A549 (cell line): Measurements from ENCODE around the gene USF1. TPM values are rescaled to one million over a fixed set of nuclear protein-coding genes. Genes with fewer than 3 reads are reported as not detected.
"Not testable (repeated sequence)": the region's sequence is repeated elsewhere in the genome, so short reads cannot be mapped to it uniquely, and the experiment has no call there.

Experiments used
- ATAC-seq, 2 experiments: fragments of 200-7000 bp in 1 of 2; fragments of >200 bp in 1 of 2; cut with Nextera tagmentation in 1 of 2; cut with Tn5 transposase in 1 of 2; 3 replicates each; pipeline versions ENCODE4 v1.8.0 to v1.9.1; 2018 to 2020; ENCODE audit warnings: mild to moderate bottlenecking in 1 of 2, moderate library complexity in 1 of 2
- CTCF ChIA-PET: fragments of 300-600 bp; sonication (Branson Sonifier 250); formaldehyde crosslinking; extraction: SDS; loops from one replicate; lab custom pipeline; 2021; ENCODE audit warnings: antibody characterized with exemption, inconsistent platforms; lab: Yijun Ruan, JAX
- POLR2A ChIA-PET: fragments of 350-600 bp; formaldehyde crosslinking; extraction: SDS; loops from one replicate; lab custom pipeline; 2021; ENCODE audit warnings: antibody characterized with exemption, inconsistent platforms; lab: Yijun Ruan, JAX
- DNase-seq, 2 experiments: peaks; one replicate each; pipeline versions ENCODE4 v3.0.0 to v3.0.0-alpha.2; 2011 to 2016; ENCODE audit warnings: low read depth in 1 of 2, low spot score in 1 of 2
- FAIRE-seq: peaks from 2 replicates; lab custom pipeline; 2011; peaks lifted over from hg19 to GRCh38; lab: Jason Lieb, UNC
- H3K27ac ChIP-seq, 2 experiments: fragments of >200 bp; sonication (Bioruptor Twin); formaldehyde crosslinking; 3 replicates each; pipeline ENCODE4 v1.5.1; 2016 to 2017
- H3K4me1 ChIP-seq: fragments of >200 bp; sonication (Bioruptor Twin); formaldehyde crosslinking; 3 replicates; pipeline ENCODE4 v1.6.1; 2016
- H3K4me2 ChIP-seq: fragments of >200 bp; sonication (Bioruptor Twin); formaldehyde crosslinking; 3 replicates; pipeline ENCODE4 v1.6.1; 2016
- H3K4me3 ChIP-seq: fragments of >200 bp; sonication (Bioruptor Twin); formaldehyde crosslinking; 3 replicates; pipeline ENCODE4 v1.5.1; 2016
- H3K9me3 ChIP-seq: fragments of >200 bp; sonication (Bioruptor Twin); formaldehyde crosslinking; 3 replicates; pipeline ENCODE4 v1.6.1; 2016
- CBX2 ChIP-seq: fragments of 200-600 bp; sonication (generic); IDR thresholded peaks from 2 replicates; pipeline ENCODE4 v1.6.1; 2016; ENCODE audit warnings: low read depth, mild to moderate bottlenecking, borderline replicate concordance
- CBX8 ChIP-seq: fragments of 200-600 bp; sonication (generic); IDR thresholded peaks from 2 replicates; pipeline ENCODE4 v1.6.1; 2016
- CEBPB ChIP-seq, 2 experiments: fragments of >200 bp in 1 of 2; sonication (Bioruptor Twin) in 1 of 2; formaldehyde crosslinking in 1 of 2; IDR thresholded peaks; 2 replicates each; pipeline ENCODE4 v1.6.1; 2012 to 2016
- CHD2 ChIP-seq: fragments of 150-350 bp; IDR thresholded peaks from 2 replicates; pipeline ENCODE4 v1.6.1; 2014; ENCODE audit warnings: low read length; ENCODE audit not compliant: partially characterized antibody
- ESRRA ChIP-seq: fragments of 150-350 bp; IDR thresholded peaks from 2 replicates; pipeline ENCODE4 v1.6.1; 2014; ENCODE audit warnings: mild to moderate bottlenecking, low read length, borderline replicate concordance
- FOSL2 ChIP-seq, 2 experiments: fragments of 450-650 bp in 1 of 2; fragments of >200 bp in 1 of 2; sonication (Bioruptor Twin) in 1 of 2; formaldehyde crosslinking; IDR thresholded peaks; 2 replicates each; pipeline versions ENCODE4 v1.5.0 to v1.6.1; 2016 to 2020; ENCODE audit warnings: mild to moderate bottlenecking in 1 of 2, moderate library complexity in 1 of 2
- GATA3 ChIP-seq: IDR thresholded peaks from 2 replicates; pipeline ENCODE4 v1.6.1; 2012; ENCODE audit warnings: borderline replicate concordance
- JUNB ChIP-seq: fragments of >200 bp; sonication (Bioruptor Twin); formaldehyde crosslinking; IDR thresholded peaks from 2 replicates; pipeline ENCODE4 v1.6.1; 2016
- NPAS2 ChIP-seq: fragments of 250-450 bp; sonication (Bioruptor Pico); IDR thresholded peaks from 2 replicates; pipeline ENCODE4 v1.8.0; 2022; ENCODE audit warnings: mild to moderate bottlenecking, moderate library complexity, borderline replicate concordance
- NR3C1 ChIP-seq: fragments of >200 bp; sonication (Bioruptor Twin); formaldehyde crosslinking; IDR thresholded peaks from 3 replicates; pipeline ENCODE4 v1.6.1; 2017
- POLR2A ChIP-seq: IDR thresholded peaks from 2 replicates; pipeline ENCODE4 v1.6.1; 2012; ENCODE audit warnings: mild to moderate bottlenecking, low read length
- POLR2AphosphoS2 ChIP-seq: conservative IDR thresholded peaks from 2 replicates; pipeline ENCODE4 v1.6.1; 2012; ENCODE audit warnings: low read length, improper control_type of control experiment, inconsistent platforms
- RAD21 ChIP-seq, 2 experiments: fragments of >200 bp in 1 of 2; sonication (Bioruptor Twin) in 1 of 2; formaldehyde crosslinking in 1 of 2; IDR thresholded peaks in 1 of 2; conservative IDR thresholded peaks in 1 of 2; 2 replicates in 1 of 2; 3 replicates in 1 of 2; pipeline ENCODE4 v1.6.1; 2012 to 2018; ENCODE audit warnings: inconsistent platforms in 1 of 2
- RCOR1 ChIP-seq: fragments of 150-350 bp; IDR thresholded peaks from 2 replicates; pipeline ENCODE4 v1.6.1; 2014; ENCODE audit warnings: antibody characterized with exemption, low read length, low read depth
- RNF2 ChIP-seq: fragments of 200-600 bp; sonication (generic); IDR thresholded peaks from 2 replicates; pipeline ENCODE4 v1.6.1; 2016; ENCODE audit warnings: low read depth, mild to moderate bottlenecking, antibody characterized with exemption, moderate library complexity, borderline replicate concordance
- TFCP2L1 ChIP-seq: fragments of 250-450 bp; sonication (Bioruptor Pico); IDR thresholded peaks from 2 replicates; pipeline ENCODE4 v1.5.0; 2021; ENCODE audit warnings: mild to moderate bottlenecking
- TP53 ChIP-seq: fragments of 250-450 bp; sonication (Bioruptor Pico); IDR thresholded peaks from 2 replicates; pipeline ENCODE4 v1.5.0; 2021; ENCODE audit warnings: mild to moderate bottlenecking, moderate library complexity
- WGBS: methylation state at CpG from one replicate; pipeline ENCODE4 v1.1.6; 2017; ENCODE audit errors: missing lambda C conversion rate; 5-methylcytosine and 5-hydroxymethylcytosine counted together
- polyA plus RNA-seq, 4 experiments: library from polyadenylated mRNA; depleted of rRNA in 3 of 4; stranded (reverse); fragments of >200 nt; fragmentation: RNase III in 1 of 4; extraction: RNeasy Plus Mini Kit Qiagen cat#74134 plus additional on column Dnase treatment in 1 of 4; gene quantifications; 2 replicates in 3 of 4; 3 replicates in 1 of 4; pipeline ENCODE4 v1.2.3, GENCODE V29; 2011 to 2017
- TF ChIP-seq, protein P1 (sequence below): IDR thresholded peaks from 2 replicates; pipeline ENCODE4 v1.6.1; 2012
- TF ChIP-seq, protein P2 (sequence below): fragments of >200 bp; sonication (Bioruptor Twin); formaldehyde crosslinking; IDR thresholded peaks from 3 replicates; pipeline ENCODE4 v1.5.1; 2016
- TF ChIP-seq, protein P3 (sequence below): fragments of >200 bp; sonication (Bioruptor Twin); formaldehyde crosslinking; IDR thresholded peaks from 2 replicates; pipeline ENCODE4 v1.6.1; 2016
- TF ChIP-seq, protein P4 (sequence below): fragments of 450-650 bp; IDR thresholded peaks from 2 replicates; pipeline ENCODE4 v1.6.1; 2014; ENCODE audit warnings: antibody characterized with exemption
- TF ChIP-seq, protein P5 (sequence below): fragments of >200 bp; sonication (Bioruptor Twin); formaldehyde crosslinking; IDR thresholded peaks from 3 replicates; pipeline ENCODE4 v1.6.1; 2016

The USF1 gene
- polyA plus RNA-seq, 2 of the 4 experiments (the other 2 are of a cell fraction): 35.5 to 60.5 TPM

DNA sequence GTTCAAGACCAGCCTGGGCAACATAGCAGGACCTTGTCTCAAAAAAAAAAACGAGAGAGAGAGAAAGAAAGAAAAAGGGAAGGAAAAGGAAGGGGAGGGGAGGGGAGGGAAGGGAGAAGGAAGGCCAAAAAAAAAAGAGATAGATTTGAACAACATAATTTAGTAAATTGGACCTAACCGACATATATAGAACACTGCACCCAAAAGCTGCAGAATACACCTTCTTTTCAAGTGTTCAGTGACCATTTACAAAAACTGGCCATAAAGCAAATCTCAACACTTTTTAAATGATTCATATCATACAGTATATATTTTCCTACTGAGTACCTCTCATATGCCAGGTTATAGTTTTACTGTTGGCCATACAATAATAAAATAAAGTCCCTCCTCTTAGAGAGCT lies 13.9 kb downstream of the USF1 start:
- Histone ChIP-seq H3K4me2 (no peak overlapping the region), H3K9me3 (no peaks in the 10 kb centered on the region), H3K4me1 (no peaks in the 10 kb centered on the region), H3K4me3 (no peak overlapping the region), H3K27ac (no peak overlapping the region)
- FAIRE-seq (no peak), ATAC-seq (no peak), DNase-seq (no peak)
- CTCF ChIA-PET: interaction anchor here (1.1 to 3.2 kb wide), 3 partner anchors 10 to 65 kb away, joined by 3 to 11 read pairs (median 9); partner anchors contain the start of gene KLHDC9
- 50% methylated on average over 2 of the region's 2 CpGs for WGBS
- TF ChIP-seq GATA3: no peak
- TF ChIP-seq POLR2A: no peak
- TF ChIP-seq CHD2: no peak
- TF ChIP-seq NPAS2 (CRISPR knock-in tag): no peak
- TF ChIP-seq TFCP2L1 (CRISPR knock-in tag): no peak
- no peak for TF ChIP-seq RAD21 (conservative IDR thresholded peaks at IDR 0.05 in 1 of 2, IDR thresholded peaks at IDR 0.05 in 1 of 2)
- no peak for TF ChIP-seq ESRRA
- no peak for TF ChIP-seq RNF2
- POLR2A ChIA-PET: no interaction called here

DNA sequence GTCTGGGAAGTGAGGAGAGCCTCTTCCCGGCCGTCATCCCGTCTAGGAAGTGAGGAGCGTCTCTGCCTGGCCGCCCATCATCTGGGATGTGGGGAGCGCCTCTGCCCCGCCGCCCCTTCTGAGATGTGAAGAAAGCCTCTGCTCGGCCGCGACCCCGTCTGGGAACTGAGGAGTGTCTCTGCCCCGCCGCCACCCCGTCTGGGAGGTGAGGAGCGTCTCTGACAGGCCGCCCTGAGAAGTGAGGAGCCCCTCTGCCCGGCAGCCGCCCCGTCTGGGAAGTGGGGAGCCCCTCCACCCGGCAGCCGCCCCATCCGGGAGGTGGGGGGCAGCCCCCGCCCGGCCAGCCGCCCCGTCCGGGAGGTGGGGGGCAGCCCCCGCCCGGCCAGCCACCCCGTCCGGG lies 16.3 kb downstream of the USF1 start:
- H3K4me2 ChIP-seq, POLR2A ChIA-PET, DNase-seq, H3K4me1 ChIP-seq, CTCF ChIA-PET, ATAC-seq, H3K9me3 ChIP-seq, H3K27ac ChIP-seq, H3K4me3 ChIP-seq, FAIRE-seq: not testable (repeated sequence)
- WGBS: 60% methylated on average over 1 of the region's 32 CpGs

DNA sequence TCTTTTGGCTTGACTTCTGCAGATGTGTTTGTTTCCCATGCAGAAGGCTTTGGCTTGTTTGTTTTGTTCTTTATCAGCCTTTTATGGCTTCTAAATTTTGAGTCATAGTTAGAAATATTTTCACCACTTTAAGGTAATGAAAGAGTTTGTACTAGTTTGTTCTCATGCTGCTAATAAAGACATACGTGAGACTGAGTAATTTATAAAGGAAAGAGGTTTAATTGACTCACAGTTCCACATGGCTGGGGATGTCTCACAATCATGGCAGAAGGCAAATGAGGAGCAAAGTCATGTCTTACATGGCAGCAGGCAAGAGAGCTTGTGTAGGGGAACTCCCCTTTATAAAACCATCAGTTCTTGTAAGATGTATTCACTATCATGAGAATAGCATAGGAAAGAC lies 18.8 kb downstream of the USF1 start:
- H3K27ac ChIP-seq, H3K4me2 ChIP-seq, H3K4me3 ChIP-seq, FAIRE-seq, H3K9me3 ChIP-seq, DNase-seq, ATAC-seq, POLR2A ChIA-PET: not testable (repeated sequence)
- peaks cover 12% of the 10 kb centered on the region for H3K4me1 ChIP-seq
- CTCF ChIA-PET: interaction anchor here (0.5 to 4.3 kb wide), 8 partner anchors 15 to 309 kb away, joined by 3 to 22 read pairs (median 3); partner anchors contain the start of gene KLHDC9
- 30% methylated on average over 1 of the region's 1 CpG for WGBS

DNA sequence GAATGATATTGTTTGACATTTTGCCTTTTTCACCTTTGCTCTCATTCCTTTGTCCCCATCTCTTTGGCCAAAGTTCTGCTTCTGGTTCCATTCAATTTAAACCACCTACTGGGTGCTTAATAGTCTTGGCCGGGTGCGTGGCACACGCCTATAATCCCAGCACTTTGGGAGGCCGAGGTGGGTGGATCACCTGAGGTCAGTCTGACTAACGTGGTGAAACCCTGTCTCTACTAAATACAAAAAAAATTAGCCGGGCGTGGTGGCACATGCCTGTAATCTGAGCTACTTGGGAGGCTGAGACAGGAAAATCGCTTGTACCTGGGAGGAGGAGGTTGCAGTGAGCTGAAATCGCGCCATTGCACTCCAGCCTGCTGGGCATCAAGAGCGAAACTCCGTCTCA lies 23.3 kb downstream of the USF1 start:
- POLR2A ChIA-PET: interaction anchor here (1.4 to 2.2 kb wide), 2 partner anchors 18 to 23 kb away, joined by 6 to 32 read pairs; partner anchors contain the start of gene USF1

DNA sequence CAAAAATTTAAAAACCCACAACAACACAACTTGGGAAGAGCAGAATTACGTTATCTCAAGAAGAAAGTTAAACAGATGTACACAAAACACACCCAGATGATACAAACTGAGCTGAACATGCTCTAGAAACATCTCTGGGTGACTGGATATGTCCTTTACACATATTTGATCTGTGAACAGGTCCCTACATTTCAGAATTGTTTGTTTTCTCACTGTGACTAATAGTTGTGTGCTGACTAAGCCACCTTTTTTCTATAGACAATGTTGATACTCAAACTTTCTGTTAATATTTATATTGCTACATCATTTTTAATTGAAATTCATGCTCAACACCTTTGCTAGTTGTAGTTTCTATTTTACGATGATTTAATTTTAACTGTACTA lies 23.8 kb downstream of the USF1 start:
- peak overlapping the region; percentile 67 for H3K4me3 ChIP-seq
- H3K4me2 ChIP-seq: peak overlapping the region; percentile 94
- POLR2A ChIA-PET: interaction anchor here (1.4 to 2.2 kb wide), 3 partner anchors 18 to 25 kb away, joined by 6 to 32 read pairs (median 16); partner anchors contain the start of gene USF1
- CTCF ChIA-PET: interaction anchor here (0.9 to 3.9 kb wide), 5 partner anchors 11 to 78 kb away, joined by 3 to 29 read pairs (median 17); partner anchors contain the start of gene KLHDC9
- DNase-seq: peak; percentile 51 to 58
- H3K4me1 ChIP-seq: peaks cover 48% of the 10 kb centered on the region
- peak overlapping the region; percentile 82 to 84 for H3K27ac ChIP-seq
- no peaks in the 10 kb centered on the region for H3K9me3 ChIP-seq
- WGBS: 1% methylated on average over 2 of the region's 2 CpGs
- FAIRE-seq: no peak
- peak; percentile 28 to 46; a peak in 3 of 6 replicates for ATAC-seq
- TF ChIP-seq, protein P1, sequence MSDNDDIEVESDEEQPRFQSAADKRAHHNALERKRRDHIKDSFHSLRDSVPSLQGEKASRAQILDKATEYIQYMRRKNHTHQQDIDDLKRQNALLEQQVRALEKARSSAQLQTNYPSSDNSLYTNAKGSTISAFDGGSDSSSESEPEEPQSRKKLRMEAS: no peak
- TF ChIP-seq POLR2AphosphoS2 (no peak), CBX2 (no peak), CEBPB (IDR thresholded peaks at IDR 0.05) (no peak), FOSL2 (IDR thresholded peaks at IDR 0.05) (0 out of 2 replicates have a peak, but pooled peaks have one; percentile 19), FOSL2 (CRISPR knock-in tag; IDR thresholded peaks at IDR 0.05) (peak; percentile 77; the same call in 1 of the 2 replicates), GATA3 (no peak), JUNB (peak; percentile 66), NR3C1 (no peak), RAD21 (conservative IDR thresholded peaks at IDR 0.05 in 1 of 2, IDR thresholded peaks at IDR 0.05 in 1 of 2) (no peak), RCOR1 (no peak), ESRRA (no peak), CBX8 (no peak), TP53 (CRISPR knock-in tag) (no peak)
- TF ChIP-seq, protein P2, sequence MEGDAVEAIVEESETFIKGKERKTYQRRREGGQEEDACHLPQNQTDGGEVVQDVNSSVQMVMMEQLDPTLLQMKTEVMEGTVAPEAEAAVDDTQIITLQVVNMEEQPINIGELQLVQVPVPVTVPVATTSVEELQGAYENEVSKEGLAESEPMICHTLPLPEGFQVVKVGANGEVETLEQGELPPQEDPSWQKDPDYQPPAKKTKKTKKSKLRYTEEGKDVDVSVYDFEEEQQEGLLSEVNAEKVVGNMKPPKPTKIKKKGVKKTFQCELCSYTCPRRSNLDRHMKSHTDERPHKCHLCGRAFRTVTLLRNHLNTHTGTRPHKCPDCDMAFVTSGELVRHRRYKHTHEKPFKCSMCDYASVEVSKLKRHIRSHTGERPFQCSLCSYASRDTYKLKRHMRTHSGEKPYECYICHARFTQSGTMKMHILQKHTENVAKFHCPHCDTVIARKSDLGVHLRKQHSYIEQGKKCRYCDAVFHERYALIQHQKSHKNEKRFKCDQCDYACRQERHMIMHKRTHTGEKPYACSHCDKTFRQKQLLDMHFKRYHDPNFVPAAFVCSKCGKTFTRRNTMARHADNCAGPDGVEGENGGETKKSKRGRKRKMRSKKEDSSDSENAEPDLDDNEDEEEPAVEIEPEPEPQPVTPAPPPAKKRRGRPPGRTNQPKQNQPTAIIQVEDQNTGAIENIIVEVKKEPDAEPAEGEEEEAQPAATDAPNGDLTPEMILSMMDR: no peak
- TF ChIP-seq, protein P3, sequence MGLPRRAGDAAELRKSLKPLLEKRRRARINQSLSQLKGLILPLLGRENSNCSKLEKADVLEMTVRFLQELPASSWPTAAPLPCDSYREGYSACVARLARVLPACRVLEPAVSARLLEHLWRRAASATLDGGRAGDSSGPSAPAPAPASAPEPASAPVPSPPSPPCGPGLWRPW: no peak
- TF ChIP-seq, protein P4, sequence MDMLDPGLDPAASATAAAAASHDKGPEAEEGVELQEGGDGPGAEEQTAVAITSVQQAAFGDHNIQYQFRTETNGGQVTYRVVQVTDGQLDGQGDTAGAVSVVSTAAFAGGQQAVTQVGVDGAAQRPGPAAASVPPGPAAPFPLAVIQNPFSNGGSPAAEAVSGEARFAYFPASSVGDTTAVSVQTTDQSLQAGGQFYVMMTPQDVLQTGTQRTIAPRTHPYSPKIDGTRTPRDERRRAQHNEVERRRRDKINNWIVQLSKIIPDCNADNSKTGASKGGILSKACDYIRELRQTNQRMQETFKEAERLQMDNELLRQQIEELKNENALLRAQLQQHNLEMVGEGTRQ: no peak
- TF ChIP-seq, protein P5, sequence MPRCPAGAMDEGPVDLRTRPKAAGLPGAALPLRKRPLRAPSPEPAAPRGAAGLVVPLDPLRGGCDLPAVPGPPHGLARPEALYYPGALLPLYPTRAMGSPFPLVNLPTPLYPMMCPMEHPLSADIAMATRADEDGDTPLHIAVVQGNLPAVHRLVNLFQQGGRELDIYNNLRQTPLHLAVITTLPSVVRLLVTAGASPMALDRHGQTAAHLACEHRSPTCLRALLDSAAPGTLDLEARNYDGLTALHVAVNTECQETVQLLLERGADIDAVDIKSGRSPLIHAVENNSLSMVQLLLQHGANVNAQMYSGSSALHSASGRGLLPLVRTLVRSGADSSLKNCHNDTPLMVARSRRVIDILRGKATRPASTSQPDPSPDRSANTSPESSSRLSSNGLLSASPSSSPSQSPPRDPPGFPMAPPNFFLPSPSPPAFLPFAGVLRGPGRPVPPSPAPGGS: no peak

More for the DNA sequence above, 23.3 kb downstream of the USF1 start:
- CTCF ChIA-PET: interaction anchor here (0.7 to 3.9 kb wide), 3 partner anchors 32 to 152 kb away, joined by 4 to 18 read pairs (median 17); partner anchors contain the start of gene KLHDC9
- H3K9me3 ChIP-seq, DNase-seq, FAIRE-seq, ATAC-seq: not testable (repeated sequence)
- peak overlapping the region; percentile 94 for H3K4me2 ChIP-seq
- peak overlapping the region; percentile 41 to 84; a peak in 4 of 6 replicates for H3K27ac ChIP-seq
- peaks cover 43% of the 10 kb centered on the region for H3K4me1 ChIP-seq
- WGBS: 39% methylated on average over 12 of the region's 12 CpGs
- peak overlapping the region; percentile 67; the same call in 1 of the 3 replicates for H3K4me3 ChIP-seq
